HepG2 (cell line): ENCODE results near the gene CFAP69. TPM values are rescaled to one million over a fixed set of nuclear protein-coding genes. Genes with fewer than 3 reads are reported as not detected.

Source experiments
- ATAC-seq: fragments of 200-7000 bp; cut with Tn5 transposase; 3 replicates; pipeline ENCODE4 v1.9.1; 2020; ENCODE audit warnings: mild to moderate bottlenecking, moderate library complexity
- BruUV-seq: library from RNA; stranded (reverse); fragments of 400-500 nt; replicated peaks from 2 replicates; lab custom pipeline; 2021; lab: Mats Ljungman, UMichigan
- CTCF ChIA-PET: fragments of 300-600 bp; formaldehyde crosslinking; extraction: SDS; loops from one replicate; lab custom pipeline; 2021; ENCODE audit warnings: low total read pairs, inconsistent platforms, low intra/inter-chr PET ratio; lab: Yijun Ruan, JAX
- POLR2A ChIA-PET: fragments of 350-600 bp; sonication (Branson Sonifier 250); formaldehyde crosslinking; loops from one replicate; lab custom pipeline; 2020; ENCODE audit warnings: antibody characterized with exemption, inconsistent platforms; lab: Yijun Ruan, JAX
- DNase-seq: peaks from one replicate; pipeline ENCODE4 v3.0.0-alpha.2; 2015; ENCODE audit warnings: low spot score
- FAIRE-seq: peaks from 3 replicates; lab custom pipeline; 2011; peaks lifted over from hg19 to GRCh38; lab: Jason Lieb, UNC
- H2AFZ ChIP-seq: one replicate; pipeline ENCODE4 v1.6.1; 2011; ENCODE audit warnings: low read length, inconsistent platforms
- H3K27ac ChIP-seq: fragments of 300-600 bp; 3 replicates; pipeline ENCODE4 v1.8.0; 2011; ENCODE audit warnings: mixed run types, mild to moderate bottlenecking, mixed read lengths, low read length, inconsistent platforms; ENCODE audit not compliant: insufficient read depth; ENCODE audit errors: extremely low read length
- H3K27me3 ChIP-seq, 2 experiments: fragments of 200-600 bp in 1 of 2; 2 replicates in 1 of 2; 3 replicates in 1 of 2; pipeline versions ENCODE4 v1.6.0 to v1.8.0; 2011; ENCODE audit warnings: low read length in 2 of 2, mild to moderate bottlenecking in 2 of 2, moderate library complexity in 2 of 2, inconsistent platforms in 1 of 2; ENCODE audit not compliant: insufficient read depth in 2 of 2, control insufficient read depth in 1 of 2
- H3K36me3 ChIP-seq, 2 experiments: fragments of 200-600 bp in 1 of 2; replicated peaks in 1 of 2; 2 replicates in 1 of 2; 3 replicates in 1 of 2; pipeline versions ENCODE4 v1.5.1 to v1.8.0; 2011; ENCODE audit warnings: low read length in 2 of 2, inconsistent platforms in 1 of 2; ENCODE audit not compliant: insufficient read depth in 2 of 2, control insufficient read depth in 1 of 2
- H3K4me1 ChIP-seq: 2 replicates; pipeline ENCODE4 v1.5.1; 2012; ENCODE audit warnings: low read length, inconsistent platforms; ENCODE audit not compliant: insufficient read depth
- H3K4me2 ChIP-seq: 2 replicates; pipeline ENCODE4 v1.6.0; 2011; ENCODE audit warnings: low read depth, low read length, inconsistent platforms
- H3K4me3 ChIP-seq, 3 experiments: fragments of 200-600 bp in 1 of 3; sonication (generic), shearing (Covaris generic) in 1 of 3; replicated peaks in 1 of 3; 2 replicates each; pipeline ENCODE4 v1.5.1; 2011 to 2016; ENCODE audit warnings: low read length in 3 of 3, inconsistent platforms in 2 of 3, low read depth in 2 of 3, mild to moderate bottlenecking in 2 of 3, control low read depth in 1 of 3, mixed read lengths in 1 of 3; ENCODE audit not compliant: insufficient read depth in 1 of 3
- H3K79me2 ChIP-seq: one replicate; pipeline ENCODE4 v1.6.1; 2011; ENCODE audit warnings: low read length, inconsistent platforms; ENCODE audit not compliant: insufficient read depth
- H3K9ac ChIP-seq: 2 replicates; pipeline ENCODE4 v1.6.0; 2011; ENCODE audit warnings: mild to moderate bottlenecking, low read depth, low read length, inconsistent platforms; ENCODE audit not compliant: insufficient read depth
- H3K9me3 ChIP-seq: 2 replicates; pipeline ENCODE4 v1.5.1; 2012; ENCODE audit warnings: mild to moderate bottlenecking, low read length
- H4K20me1 ChIP-seq: 2 replicates; pipeline ENCODE4 v1.6.0; 2011; ENCODE audit warnings: inconsistent platforms, mild to moderate bottlenecking, low read length, moderate library complexity; ENCODE audit not compliant: insufficient read depth
- FOXO1 ChIP-seq: sonication (generic); formaldehyde crosslinking; IDR thresholded peaks from 2 replicates; pipeline ENCODE4 v1.4.0; 2020; ENCODE audit warnings: missing genetic modification reagents
- GLMP ChIP-seq: sonication (generic); formaldehyde crosslinking; IDR thresholded peaks from 2 replicates; pipeline ENCODE4 v1.9.0; 2021; ENCODE audit warnings: missing genetic modification reagents, mild to moderate bottlenecking, borderline replicate concordance
- GTF3A ChIP-seq: sonication (generic); formaldehyde crosslinking; conservative IDR thresholded peaks from 2 replicates; pipeline ENCODE4 v1.4.0; 2020; ENCODE audit warnings: mild to moderate bottlenecking, missing genetic modification reagents
- HMGA1 ChIP-seq: sonication (generic); formaldehyde crosslinking; conservative IDR thresholded peaks from 2 replicates; pipeline ENCODE4 v1.4.0; 2020; ENCODE audit warnings: missing genetic modification reagents
- REL ChIP-seq: sonication (generic); formaldehyde crosslinking; conservative IDR thresholded peaks from 2 replicates; pipeline ENCODE4 v1.8.0; 2022; ENCODE audit warnings: mild to moderate bottlenecking, missing genetic modification reagents, moderate library complexity
- SALL1 ChIP-seq: sonication (generic); formaldehyde crosslinking; IDR thresholded peaks from 2 replicates; pipeline ENCODE4 v1.8.0; 2022; ENCODE audit warnings: mild to moderate bottlenecking, missing genetic modification reagents
- SMAD3 ChIP-seq: sonication (generic); formaldehyde crosslinking; IDR thresholded peaks from 2 replicates; pipeline ENCODE4 v1.4.0; 2020; ENCODE audit warnings: missing genetic modification reagents
- THAP8 ChIP-seq: sonication (generic); formaldehyde crosslinking; IDR thresholded peaks from 2 replicates; pipeline ENCODE4 v1.5.1; 2020; ENCODE audit warnings: missing genetic modification reagents, mild to moderate bottlenecking, borderline replicate concordance
- ZBTB8A ChIP-seq: sonication (generic); formaldehyde crosslinking; IDR thresholded peaks from 2 replicates; pipeline ENCODE4 v1.4.0; 2020; ENCODE audit warnings: mild to moderate bottlenecking, low read depth, missing genetic modification reagents, borderline replicate concordance
- ZNF432 ChIP-seq: sonication (generic); formaldehyde crosslinking; IDR thresholded peaks from 2 replicates; pipeline ENCODE4 v1.5.0; 2020; ENCODE audit warnings: missing genetic modification reagents, mild to moderate bottlenecking, borderline replicate concordance
- ZNF510 ChIP-seq: sonication (generic); formaldehyde crosslinking; IDR thresholded peaks from 2 replicates; pipeline ENCODE4 v1.4.0; 2020; ENCODE audit warnings: low read depth, mild to moderate bottlenecking, missing genetic modification reagents
- ZNF557 ChIP-seq: sonication (generic); formaldehyde crosslinking; IDR thresholded peaks from 2 replicates; pipeline ENCODE4 v1.4.0; 2020; ENCODE audit warnings: missing genetic modification reagents
- ZNF710 ChIP-seq: sonication (generic); formaldehyde crosslinking; IDR thresholded peaks from 2 replicates; pipeline ENCODE4 v1.5.0; 2020; ENCODE audit warnings: mild to moderate bottlenecking, missing genetic modification reagents, borderline replicate concordance
- WGBS: methylation state at CpG from one replicate; pipeline ENCODE4 v1.1.6; 2017; ENCODE audit warnings: low lambda C conversion rate; 5-methylcytosine and 5-hydroxymethylcytosine counted together
- in situ Hi-C: cut with HindIII; loops from 2 replicates; pipeline ENCODE4 v1.10.0; 2017; ENCODE audit warnings: low pct_unique_long_range_greater_than_20kb; ENCODE audit not compliant: extremely low pct_ligation_motif_present
- intact Hi-C: fragments of 100-400 bp; cut with micrococcal nuclease; formaldehyde crosslinking; loops from one replicate; pipeline ENCODE4 v1.10.0; 2022; ENCODE audit not compliant: unreplicated experiment
- polyA plus RNA-seq, 8 experiments: library from polyadenylated mRNA; depleted of rRNA in 3 of 8; stranded (reverse) in 7 of 8; unstranded in 1 of 8; fragments of >200 nt; fragmentation: Illumina TruSeq in 4 of 8; extraction: Trizol in 4 of 8; gene quantifications; 2 replicates each; pipeline versions ENCODE4 v1.2.1 to v1.2.3, GENCODE V29; 2011 to 2016; ENCODE audit warnings: low read depth in 4 of 8, missing spikeins in 1 of 8, mixed read lengths in 1 of 8; ENCODE audit not compliant: insufficient read depth in 1 of 8
- total RNA-seq, 5 experiments: library from RNA; depleted of rRNA; stranded (reverse); fragments of >200 nt; fragmentation: Illumina TruSeq; extraction: Trizol; gene quantifications; 2 replicates each; pipeline ENCODE4 v1.2.3, GENCODE V29; 2016; ENCODE audit warnings: low read depth in 1 of 5

The CFAP69 gene
- total and polyA plus RNA-seq, 2 of the 13 experiments (the other 11 are each of a cell fraction or from before 2014, with no cell fraction given), result 2.2 to 4.0 TPM

GRCh38 chr7:90238583-90238982 lies 6.4 kb upstream of the CFAP69 start (continued):
- TF ChIP-seq HMGA1 (CRISPR knock-in tag) (no peak), GLMP (CRISPR knock-in tag) (no peak), THAP8 (CRISPR knock-in tag) (no peak), FOXO1 (CRISPR knock-in tag) (no peak)

- ATAC-seq (no peak), DNase-seq (no peak), FAIRE-seq (no peak)
- no peak for TF ChIP-seq ZBTB8A
- TF ChIP-seq ZNF557, result no peak
- no peak for TF ChIP-seq ZNF432 (CRISPR knock-in tag)
- no peak for TF ChIP-seq ZNF510 (CRISPR knock-in tag)
- TF ChIP-seq SALL1 (CRISPR knock-in tag), result no peak
- no peak for TF ChIP-seq GTF3A (CRISPR knock-in tag)
- no peak for TF ChIP-seq ZNF710 (CRISPR knock-in tag)
- TF ChIP-seq THAP8 (CRISPR knock-in tag), result no peak
- TF ChIP-seq SMAD3 (CRISPR knock-in tag), result no peak
- TF ChIP-seq REL (CRISPR knock-in tag), result no peak
- POLR2A ChIA-PET, result no interaction called here
- CTCF ChIA-PET, result no interaction called here
- Histone ChIP-seq H3K36me3 (no peaks in the 10 kb centered on the region), H3K27me3 (no peaks in the 10 kb centered on the region), H3K27ac (no peak overlapping the region), H2AFZ (no peak overlapping the region), H3K4me1 (peaks cover 12% of the 10 kb centered on the region), H4K20me1 (no peaks in the 10 kb centered on the region), H3K4me3 (no peak overlapping the region), H3K9me3 (no peaks in the 10 kb centered on the region), H3K79me2 (no peaks in the 10 kb centered on the region), H3K4me2 (no peak overlapping the region), H3K9ac (no peak overlapping the region)
- no TSS peak for BruUV-seq
- in situ Hi-C loops (no loop called here), intact Hi-C loops (loop anchor here (5.0 kb wide), 1 partner anchor 38 kb away; no protein-coding TSS in a partner anchor)
- WGBS, result 85% methylated on average over 3 of the region's 3 CpGs
Measured at GRCh38 chr7:90239050-90239449, 5.9 kb upstream of the CFAP69 start.
